ENCODE results near the gene FUT6.
"Not testable (repeated sequence)": the region's sequence is repeated elsewhere in the genome, so short reads cannot be mapped to it uniquely, and the experiment has no call there.

FUT6 gene

DNA sequence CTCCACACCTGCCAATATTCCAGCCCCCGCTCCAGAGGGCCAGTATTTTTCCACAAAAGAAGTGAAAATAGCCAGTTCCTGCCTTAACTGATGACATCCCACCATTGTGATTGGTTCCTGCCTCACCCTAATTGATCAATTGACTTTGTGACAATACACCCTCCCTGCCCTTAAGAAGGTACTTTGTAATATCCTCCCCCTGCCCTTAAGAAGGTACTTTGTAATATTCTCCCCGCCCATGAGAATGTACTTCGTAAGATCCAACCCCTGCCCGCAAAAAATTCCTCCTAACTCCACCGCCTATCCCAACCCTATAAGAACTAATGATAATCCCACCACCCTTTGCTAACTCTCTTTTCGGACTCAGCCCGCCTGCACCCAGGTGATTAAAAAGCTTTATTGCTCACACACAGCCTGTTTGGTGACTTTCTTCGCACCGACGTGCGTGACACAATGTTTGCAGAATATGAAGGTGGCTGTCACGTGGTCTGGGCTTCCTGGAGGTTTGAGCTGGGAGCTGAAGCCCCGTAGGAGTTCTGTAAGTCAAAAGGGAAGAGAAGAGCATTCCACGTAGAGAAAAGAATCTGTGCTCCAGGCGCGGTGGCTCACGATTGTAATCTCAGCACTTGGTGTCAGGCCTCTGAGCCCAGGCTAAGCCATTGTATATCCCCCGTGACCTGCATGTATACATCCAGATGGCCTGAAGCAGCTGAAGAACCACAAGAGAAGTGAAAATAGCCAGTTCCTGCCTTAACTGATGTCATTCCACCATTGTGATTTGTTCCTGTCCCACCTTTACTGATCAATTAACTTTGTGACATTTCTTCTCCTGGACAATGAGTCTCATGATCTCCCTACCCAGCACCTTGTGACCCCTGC is 17.9 kb upstream of the FUT6 start:
- DNase-seq: no peak

DNA sequence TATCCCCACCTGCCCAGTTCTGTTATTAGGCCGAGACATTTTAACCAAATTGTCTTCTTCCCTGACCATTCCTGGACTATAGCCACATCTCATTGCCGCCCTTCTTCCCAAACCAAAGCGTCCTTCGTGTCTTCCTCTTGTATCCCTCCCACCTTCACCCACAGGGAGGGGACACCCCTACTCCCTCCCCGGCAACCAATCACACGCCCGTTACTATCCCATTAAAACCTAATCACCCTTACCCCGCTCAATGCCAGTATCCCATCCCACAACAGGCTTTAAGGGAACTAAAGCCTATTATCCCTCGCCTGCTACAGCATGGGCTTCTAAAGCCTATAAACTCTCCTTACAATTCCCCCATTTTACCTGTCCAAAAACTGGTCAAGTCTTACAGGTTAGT is 15.6 kb upstream of the FUT6 start:
- DNase-seq: not testable (repeated sequence)

DNA sequence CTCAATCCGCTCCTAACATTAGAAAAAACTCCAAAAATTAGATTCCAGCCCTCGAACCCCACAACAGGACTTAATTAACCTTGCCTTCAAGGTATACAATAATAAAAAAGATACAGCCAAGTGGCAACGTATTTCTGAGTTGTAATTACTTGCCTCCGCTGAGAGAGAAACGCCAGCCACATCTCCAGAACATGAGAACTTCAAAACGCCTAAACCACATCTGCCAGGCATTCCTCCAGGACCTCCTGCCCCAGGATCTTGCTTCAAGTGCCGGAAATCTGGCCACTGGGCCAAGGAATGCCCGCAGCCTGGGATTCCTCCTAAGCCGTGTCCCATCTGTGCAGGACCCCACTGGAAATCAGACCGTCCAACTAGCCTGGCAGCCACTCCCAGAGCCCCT is 14.6 kb upstream of the FUT6 start:
- not testable (repeated sequence) for DNase-seq

DNA sequence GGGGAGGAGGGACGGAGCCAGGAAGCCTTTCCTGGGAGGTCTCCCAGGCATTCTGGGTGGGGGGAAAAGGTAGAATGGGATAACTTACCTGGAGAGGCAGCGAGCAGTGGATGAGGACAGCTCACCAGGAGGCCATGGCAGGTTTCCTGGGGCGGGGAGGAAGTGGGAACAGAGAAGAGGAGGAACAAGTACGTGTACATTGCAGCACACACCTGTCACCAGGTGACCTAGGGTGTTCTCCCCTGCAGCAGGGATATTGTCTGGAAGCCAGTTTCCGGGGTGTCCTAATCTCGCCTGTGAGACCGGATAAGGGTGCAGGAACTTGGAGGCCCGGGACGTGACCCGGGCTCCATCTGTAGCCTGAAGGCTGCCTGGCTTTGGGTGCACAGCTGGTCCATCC is 11.8 kb upstream of the FUT6 start, which contains the start of gene FUT3:
TSS of gene FUT3 (minus strand) at position 148 of the 400 bp plus-strand sequence.
- DNase-seq: no peak

DNA sequence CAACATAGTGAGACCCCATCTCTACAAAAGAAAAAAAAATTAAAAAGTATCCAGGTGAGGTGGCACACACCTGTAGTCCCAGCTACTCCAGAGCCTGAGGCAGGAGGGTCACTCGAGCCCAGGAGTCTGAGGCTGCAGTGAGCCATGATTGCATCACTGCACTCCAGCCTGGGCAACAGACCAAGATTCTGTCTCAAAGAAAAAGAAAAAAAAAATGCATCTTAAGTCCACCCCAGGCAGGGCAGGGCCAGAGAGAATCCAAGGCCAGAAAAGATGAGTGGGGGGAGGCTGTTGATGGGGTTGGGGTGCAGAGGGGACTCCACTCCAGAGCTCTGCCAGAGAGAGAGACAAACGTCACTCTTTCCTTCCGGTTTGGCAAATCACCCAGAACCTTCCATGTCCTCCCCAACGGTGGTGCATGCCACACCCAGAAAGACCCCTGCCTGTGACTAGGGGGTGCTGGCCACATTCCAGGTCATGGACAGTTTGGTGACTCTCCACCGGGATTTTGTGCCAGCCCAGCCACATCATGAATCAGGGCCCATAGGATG is 11.3 kb upstream of the FUT6 start:
- DNase-seq: no peak

DNA sequence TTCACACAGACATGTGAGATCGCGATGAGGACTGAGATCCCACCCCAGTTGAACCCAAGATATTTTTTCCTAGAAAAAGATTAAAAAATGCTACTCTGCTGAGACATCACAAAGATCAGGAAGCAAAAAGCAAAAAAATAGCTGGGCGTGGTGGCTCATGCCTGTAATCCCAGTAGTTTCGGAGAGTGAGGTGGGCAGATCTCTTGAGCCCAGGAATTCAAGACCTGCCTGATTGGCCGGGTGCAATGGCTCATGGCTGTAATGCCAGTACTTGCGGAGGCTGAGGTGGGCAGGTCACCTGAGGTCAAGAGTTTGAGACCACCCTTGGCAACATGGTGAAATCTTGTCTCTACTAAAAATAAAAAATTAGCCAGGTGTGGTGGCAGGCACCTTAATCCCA is 10.7 kb upstream of the FUT6 start:
- no peak for DNase-seq

DNA sequence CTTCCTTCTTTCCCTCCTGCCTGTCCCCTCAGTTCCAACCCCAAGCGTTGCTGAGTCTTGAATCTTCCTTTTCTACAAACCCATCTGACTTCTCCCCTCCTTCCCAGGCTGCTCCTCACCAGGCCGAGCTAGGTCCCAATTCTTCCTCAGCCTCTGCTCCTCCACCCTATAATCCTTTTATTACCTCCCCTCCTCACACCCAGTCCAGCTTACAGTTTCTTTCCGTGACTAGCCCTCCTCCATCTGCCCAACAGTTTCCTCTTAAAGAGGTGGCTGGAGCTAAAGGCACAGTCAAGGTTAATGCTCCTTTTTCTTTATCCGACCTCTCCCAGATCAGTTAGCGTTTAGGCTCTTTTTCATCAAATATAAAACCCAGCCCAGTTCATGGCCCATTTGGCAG is 9.1 kb upstream of the FUT6 start:
- DNase-seq: not testable (repeated sequence)

DNA sequence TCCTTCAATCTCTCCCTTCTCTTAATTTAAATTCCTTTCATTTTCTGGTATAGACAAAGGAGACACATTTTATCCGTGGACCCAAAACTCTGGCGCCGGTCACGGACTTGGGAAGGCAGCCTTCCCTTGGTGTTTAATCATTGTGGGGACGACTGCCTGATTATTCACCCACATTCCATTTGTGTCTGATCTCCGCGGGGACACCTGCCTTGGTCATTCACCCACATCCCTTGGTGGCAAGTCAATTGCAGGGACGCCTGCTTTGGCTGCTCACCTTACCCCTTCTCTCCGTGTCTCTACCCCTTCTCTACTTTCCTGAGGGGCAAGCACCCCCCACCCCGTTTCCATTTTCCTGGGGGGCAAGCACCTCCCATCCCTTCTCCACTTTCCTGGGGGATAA is 8.3 kb upstream of the FUT6 start:
- not testable (repeated sequence) for DNase-seq

DNA sequence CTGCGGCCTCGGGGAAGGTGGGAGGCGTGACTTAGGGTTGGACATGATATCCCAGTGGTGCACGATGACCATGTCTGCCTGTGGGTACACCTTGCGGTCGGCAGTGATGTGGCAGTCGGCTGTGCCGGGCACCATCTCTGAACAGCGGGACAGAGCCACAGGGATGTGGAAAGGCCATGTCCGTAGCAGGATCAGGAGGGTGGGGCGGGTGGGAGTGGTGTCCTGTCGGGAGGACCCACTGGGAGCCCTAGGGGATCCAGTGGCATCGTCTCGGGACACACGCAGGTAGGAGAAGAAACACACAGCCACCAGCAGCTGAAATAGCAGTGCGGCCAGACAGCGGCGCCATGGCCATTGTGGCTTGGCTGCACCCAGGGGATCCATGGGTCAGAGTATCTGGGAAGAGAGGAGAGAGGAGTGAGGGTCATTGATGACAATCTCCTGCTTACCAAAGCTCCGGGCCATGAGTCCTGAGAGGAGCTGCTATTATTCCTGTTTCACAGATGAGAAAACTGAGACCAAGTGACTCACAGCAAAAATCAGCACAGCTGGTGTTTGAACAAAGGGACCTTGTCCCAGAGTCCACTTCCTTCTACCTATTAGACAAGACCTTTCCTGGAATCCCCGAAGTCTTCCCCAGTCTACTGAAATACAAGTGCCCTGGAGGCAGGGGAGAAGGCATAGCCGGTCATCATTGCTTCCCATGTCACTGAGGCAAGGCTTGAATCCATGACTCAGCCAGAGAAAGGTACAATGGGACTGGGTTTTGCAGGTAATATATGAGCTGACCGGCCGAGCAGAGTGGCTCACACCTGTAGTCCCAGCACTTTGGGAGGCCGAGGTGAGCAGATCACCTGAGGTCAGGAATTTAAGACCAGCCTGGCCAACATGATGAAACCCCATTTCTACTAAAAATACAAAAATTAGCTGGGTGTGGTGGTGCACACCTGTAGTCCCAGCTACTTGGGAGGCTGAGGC is 5.2 kb upstream of the FUT6 start:
- no peak for DNase-seq

DNA sequence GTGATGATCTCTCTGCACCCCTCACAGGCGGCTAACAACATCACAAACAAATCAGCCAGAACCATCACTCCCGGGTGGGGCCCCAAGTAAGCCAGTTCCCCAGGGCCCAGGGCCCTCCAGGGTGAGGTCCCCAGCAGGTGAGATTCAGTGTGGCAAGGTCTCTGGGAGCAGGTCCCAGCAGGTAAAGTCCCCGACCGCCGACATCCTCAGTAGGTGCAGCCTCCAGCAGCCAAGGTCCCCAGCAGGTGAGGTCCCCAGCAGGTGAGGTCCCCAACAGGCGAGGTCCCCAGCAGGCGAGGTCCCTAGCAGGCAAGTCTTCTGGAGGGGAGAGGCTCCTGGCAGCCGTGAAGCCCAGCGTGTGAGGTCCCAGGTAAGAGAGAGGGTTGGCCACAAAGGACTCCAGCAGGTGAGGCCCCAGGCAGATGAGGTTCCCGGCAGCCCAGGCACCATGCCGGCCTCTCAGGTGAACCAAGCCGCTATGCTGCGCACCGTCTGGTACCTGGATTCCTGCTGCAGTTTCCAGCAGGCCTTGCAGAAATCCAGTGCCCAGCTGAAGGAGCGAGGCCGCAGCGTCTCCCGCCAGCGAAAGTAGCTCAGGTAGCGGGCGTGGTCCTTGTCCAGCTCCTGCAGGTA is 3.9 kb upstream of the FUT6 start:
- no peak for DNase-seq

DNA sequence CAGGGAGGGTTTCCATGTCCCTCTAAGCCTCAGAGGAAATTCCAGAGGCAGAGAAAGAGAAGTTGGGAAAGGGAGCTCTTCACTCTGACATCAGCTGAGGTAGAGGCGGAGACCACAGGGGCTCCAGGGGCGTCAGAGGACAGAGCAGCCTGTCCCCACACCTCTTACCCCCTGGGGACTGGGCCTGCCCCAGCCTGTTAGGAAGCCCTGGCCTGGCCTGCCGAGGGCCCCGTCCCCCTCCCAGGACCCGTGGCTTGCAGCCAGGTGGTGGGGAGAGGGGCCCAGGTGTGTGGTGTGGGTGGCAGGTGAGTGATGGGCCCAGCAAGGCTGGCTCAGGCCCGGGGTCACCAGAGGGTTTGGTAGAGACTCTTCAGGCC is 2.2 kb upstream of the FUT6 start:
- DNase-seq: not testable (repeated sequence)

DNA sequence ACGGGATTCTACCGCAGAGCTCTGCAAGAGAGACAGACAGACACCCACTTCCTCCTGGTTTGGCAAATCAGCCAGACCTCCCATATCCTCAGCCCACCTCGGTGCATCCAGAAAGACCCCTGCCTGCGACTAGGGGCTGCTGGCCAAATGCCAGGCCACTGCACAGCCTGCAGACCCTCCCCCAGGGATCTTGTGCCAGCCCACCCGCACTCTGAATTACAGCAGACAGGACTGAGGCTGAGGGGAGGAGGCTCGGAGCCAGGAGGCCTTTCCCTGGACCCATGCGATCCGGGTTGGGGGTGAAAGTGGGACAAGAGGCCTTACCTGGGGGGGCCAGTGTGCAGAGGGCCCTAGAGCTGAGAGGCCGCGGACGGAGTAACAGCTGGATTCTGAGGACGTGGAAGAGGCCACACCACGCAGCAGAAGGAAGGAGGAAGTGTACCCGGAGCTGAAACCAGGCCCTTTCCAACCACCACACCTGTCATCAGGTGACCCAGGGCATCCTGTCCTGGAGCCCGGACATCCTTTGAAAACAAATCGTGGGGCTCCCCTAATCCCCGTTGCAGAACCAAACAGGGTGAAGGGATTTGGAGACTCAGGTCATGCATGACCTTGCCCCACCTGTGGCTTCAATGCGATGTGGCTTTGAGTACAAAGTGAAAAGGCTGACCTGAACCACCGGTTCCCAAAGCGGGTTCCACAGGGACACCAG is 993 bp downstream of the FUT6 start:
- DNase-seq: no peak

DNA sequence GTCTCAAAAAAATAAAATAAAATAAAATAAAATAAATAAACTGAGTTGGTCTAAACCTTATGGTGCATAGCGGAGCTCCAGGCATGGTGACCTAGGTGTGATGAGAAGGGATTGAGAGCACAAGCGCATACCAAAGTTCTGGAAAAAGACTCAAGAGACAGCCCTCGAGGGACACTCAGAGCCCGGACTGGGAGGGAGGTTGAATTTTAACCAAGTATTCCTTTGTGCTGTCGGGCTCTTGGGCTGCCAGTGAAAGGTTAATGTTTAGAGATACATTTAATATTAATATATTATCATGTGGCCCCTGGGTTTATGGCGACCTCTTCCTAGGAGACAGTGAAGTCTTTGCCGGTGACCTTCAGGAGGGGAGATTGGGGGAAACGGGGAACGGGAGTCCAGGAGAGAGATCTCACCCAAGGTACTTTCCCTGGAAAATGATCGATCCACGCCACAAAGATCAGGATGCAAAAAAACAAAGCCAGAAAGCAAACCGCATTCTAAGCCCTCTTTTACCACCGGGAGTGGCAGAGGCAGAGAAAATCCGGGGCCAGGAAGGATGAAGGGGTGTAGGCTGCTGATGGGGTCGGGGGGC is 1.6 kb downstream of the FUT6 start:
- no peak for DNase-seq

DNA sequence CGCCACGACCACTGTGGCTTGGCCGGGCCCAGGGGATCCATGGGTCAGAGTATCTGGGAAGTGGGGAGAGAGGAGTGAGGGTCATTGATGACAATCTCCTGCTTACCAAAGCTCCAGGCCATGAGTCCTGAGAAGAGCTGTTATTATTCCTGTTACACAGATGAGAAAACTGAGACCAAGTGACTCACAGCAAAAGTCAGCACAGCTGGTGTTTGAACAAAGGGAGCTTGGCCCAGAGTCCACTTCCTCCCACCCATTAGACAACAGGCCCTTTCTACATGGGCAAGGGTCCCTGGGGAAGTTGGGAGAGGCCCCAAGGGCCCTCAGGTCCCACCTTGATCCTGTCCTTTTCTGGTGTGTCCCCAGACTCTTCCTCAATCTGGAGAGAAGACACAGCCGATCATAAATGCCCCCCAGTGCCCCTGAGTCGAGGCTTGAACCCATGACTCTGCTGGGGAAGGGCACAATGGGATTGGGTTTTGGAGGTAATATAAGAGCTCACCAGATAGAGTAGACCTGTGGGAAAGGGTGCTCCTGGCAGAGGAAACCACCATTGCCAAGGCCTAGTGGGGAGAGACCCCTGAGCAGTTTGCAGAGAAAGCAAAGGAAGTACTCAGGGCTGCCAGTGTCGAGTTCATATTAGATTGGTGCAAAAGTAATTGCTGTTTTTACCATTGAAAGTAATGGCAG is 6.8 kb downstream of the FUT6 start:
- DNase-seq: no peak

DNA sequence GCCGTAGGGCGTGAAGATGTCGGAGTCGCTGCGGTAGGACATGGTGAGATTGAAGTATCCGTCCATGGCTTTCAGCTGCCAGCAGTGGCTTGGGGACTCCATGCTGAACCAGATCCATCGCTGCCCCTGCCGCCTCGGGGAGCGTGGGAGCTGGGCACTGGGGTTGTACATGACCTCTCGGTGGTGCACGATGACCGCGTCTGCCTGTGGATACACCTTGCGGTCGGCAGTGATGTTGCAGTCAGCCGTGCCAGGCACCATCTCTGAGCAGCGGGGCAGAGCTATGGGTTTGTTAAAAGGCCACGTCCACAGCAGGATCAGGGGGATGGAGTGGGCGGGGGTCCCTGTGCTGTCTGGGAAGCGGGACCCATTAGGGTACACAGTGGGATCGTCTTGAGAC is 7.4 kb downstream of the FUT6 start:
- DNase-seq: no peak

DNA sequence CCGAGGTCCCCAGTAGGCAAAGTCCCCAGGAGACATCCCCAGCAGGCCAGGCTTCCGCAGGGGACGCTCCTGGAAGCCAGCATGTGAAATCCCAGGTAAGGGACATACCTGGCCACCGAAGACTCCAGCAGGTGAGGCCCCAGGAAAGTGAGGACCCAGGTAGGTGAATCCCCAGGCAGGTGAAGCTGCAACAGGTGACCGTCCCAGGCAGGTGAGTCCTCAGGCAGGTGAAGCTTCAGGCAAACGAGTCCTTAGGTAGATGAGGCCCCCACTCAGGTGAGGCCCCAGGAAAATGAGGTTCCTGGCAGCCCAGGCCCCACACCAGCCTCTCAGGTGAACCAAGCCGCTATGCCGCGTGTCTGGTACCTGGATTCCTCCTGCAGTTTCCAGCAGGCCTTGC is 8.3 kb downstream of the FUT6 start:
- DNase-seq: no peak

DNA sequence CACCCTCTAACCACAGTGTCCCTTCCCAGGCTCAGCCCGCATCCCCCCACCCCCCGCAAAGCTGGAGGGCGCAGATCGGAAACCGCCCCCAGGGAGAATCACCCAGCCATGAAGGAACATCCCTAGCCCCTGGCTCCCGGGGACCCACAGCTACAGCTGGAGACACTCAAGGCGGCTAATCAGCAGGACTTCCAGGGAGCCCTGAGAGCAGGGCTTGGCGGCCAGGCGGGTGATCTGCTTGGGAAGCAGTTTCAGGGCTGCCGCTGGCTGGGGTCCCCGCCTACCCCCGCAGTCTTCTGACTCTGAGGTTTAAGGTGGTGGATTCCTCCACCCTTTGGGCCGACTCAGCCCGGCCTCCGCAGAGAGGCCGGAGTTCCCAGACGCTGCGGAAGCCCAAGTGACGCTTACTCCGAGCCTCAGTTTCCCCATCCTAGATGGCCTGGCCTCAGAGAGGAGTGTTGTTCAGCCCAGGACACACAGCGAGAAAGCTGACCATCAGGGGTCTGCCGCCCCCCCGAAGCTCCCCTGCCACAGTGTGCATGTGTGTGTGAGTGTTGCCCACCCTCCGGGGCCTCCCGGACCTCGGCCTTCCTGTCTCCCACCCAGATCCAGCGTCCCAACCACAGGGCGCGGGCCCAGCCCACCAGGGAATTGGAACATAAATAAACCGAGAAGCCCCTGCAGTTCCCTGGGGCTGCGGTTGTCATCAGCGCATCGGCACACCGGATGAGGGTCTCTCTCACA is 9.8 kb downstream of the FUT6 start:
- DNase-seq: no peak

DNA sequence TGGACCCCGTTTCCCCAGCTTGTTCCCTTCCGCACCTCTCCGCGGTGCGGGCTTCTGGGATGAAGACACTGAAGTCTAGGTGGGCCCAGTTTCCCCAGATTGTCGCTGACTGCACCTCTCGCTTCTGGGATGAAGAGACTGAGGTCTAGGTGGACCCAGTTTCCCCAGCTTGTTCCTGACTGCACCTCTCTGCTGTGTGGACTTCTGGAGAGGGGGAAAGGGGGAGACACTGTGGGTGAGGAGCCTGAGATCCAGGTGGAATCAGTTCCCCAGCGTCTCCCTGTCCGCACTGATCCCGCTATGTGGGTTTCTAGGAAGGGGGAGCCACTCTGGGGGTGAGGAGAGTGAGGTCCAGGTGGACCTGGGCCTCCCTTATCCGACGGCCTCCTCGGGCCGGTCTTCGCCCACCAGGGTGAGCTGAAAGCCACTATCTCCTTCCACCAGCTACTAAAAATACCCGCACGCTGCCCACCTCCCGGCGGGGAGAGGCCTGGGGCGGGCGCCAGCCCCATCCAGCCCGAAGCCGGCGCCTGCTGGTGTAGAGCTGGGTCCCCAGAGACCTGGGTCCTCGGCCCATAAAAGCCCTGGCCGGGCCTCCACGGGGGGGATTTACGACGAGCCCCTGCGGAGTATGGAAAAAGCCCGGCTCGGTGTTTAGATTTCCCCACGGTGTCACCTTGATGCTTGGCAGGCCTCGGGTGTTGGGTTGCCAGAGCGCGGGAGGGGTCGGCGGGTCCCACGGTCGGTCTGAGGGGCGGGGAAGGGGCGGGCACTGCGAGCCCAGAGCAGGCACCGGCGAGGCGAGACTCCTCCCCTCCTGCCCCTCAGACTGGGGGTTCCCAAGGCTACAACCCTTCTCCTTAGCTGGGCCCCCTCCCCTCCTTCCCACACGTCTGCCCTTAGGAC is 10.6 kb downstream of the FUT6 start:
- DNase-seq: peak; percentile 53

DNA sequence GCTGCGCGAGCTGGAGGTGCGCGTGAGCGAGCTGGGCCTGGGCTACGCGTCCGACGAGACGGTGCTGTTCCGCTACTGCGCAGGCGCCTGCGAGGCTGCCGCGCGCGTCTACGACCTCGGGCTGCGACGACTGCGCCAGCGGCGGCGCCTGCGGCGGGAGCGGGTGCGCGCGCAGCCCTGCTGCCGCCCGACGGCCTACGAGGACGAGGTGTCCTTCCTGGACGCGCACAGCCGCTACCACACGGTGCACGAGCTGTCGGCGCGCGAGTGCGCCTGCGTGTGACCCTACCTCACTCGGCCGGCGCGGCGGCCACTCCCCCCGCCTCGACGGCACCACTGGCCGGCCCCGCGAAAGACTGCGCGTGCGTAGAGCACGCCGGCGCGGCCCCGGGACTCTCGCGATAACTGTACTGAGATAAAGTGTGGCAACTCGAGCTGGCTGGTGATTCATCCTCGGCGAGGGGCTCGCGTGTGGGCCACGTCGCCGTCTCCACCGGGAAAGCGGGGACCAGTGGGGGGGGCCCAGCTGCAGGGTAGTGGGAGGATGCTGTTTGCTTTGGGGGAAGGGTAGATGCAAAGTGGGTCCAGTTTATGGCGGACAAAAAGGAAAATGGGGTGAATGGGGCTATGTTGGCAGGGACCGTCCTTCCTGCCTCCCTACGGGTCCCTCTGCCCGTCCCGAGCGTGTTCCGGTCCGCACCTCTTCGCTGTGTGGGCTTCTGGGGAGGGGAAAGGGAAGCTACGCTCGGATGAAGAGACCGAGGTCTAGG is 11.4 kb downstream of the FUT6 start:
- peak; percentile 97 for DNase-seq

Measured in activated CD4-positive, alpha-beta T cell treated with anti-CD3 and anti-CD28 coated beads for 48 hours (primary cell).